ENCODE data around the gene IL3RA.
"Not testable (repeated sequence)": the region's sequence is repeated elsewhere in the genome, so short reads cannot be mapped to it uniquely, and the experiment has no call there.

The IL3RA gene

GRCh38 chrX:1398431-1399340 lies 62.1 kb downstream of the IL3RA start:
- DNase-seq (ENCODE audit: low read depth in 3 of 3) = no peak

- DNase-seq (ENCODE audit: low read depth in 3 of 3) = no peak
Measured at GRCh38 chrX:1400049-1400448, 63.5 kb downstream of the IL3RA start.

GRCh38 chrX:1400742-1401471 lies 64.3 kb downstream of the IL3RA start:
- DNase-seq (ENCODE audit: low read depth in 3 of 3) = no peak

DNA sequence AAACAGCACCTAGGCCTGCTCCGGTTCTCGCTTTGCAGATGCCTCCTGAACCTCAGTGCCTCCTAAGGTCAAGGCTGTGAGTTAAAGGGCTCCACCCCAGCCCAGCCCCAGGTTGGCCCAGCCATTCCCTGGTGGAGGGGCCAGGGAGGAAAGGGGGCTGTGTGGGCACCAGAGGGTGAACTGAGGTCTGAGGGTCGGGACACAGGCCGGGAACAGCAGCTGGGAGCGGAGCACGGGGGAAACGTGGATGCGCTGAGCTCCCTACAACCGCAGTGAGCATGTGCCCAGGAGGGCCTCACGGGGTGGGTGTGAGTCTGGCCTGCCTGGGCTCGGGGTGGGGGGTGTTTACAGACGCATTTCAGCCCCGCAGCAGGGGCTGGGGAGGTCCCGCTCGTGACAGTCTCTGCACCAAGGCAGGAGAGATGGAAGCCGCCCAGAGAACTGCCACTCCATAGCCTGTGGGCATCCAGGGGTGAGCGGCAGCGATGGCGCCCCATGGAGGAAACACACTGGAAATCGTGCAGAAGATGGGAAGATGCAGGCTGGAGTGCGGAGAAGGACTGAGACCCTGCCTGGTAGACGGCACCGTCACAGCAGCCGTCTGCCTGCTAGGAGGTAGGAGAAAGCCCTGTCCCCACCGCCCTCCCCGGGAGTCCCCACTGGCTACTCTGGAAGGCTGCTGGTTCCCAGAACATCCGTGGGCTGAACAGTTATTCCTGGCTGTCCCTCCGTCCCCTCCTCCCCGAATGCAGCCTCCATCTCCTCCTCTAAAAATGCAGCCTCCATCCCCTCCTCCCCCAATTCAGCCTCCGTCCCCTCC lies 65.2 kb downstream of the IL3RA start:
- no peak for DNase-seq (ENCODE audit: low read depth in 3 of 3)

DNA sequence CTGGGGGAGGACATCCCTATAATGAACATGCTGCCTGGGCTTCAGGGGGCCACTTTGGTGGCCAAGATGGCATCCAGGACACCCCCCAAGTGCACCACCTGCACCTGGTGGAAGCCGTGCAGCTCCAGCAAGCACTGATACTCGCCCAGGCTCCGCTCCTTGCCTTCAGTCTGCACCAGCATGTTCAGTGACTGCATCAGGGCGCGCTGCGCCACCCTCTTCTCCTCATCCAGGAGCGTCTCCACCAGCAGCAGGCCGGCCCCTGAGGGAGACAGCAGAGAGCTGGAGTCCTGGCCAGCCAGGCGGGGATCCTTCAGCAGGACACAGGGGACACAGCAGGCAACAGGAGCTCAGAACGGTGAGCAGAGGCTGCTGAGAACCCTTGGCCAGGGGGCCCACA lies 66.6 kb downstream of the IL3RA start:
- DNase-seq (ENCODE audit: low read depth in 3 of 3) = no peak

DNA sequence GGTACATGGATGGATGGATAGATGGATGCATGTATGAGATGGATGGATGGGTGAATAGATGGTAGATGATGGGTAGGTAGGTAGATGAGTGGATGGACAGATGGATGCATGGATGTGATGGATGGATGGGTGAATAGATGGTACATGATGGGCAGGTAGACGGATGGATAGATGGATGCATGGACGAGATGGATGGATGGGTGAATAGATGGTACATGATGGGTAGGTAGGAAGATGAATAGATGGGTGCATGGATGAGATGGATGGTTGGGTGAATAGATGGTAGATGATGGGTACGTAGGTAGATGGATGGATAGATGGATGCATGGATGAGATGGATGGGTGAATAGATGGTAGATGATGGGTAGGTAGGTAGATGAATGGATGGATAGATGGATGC lies 67.3 kb downstream of the IL3RA start:
- not testable (repeated sequence) for DNase-seq (ENCODE audit: low read depth in 3 of 3)

- not testable (repeated sequence) for DNase-seq (ENCODE audit: low read depth in 3 of 3)
Measured at GRCh38 chrX:1405769-1406168, 69.2 kb downstream of the IL3RA start.

DNA sequence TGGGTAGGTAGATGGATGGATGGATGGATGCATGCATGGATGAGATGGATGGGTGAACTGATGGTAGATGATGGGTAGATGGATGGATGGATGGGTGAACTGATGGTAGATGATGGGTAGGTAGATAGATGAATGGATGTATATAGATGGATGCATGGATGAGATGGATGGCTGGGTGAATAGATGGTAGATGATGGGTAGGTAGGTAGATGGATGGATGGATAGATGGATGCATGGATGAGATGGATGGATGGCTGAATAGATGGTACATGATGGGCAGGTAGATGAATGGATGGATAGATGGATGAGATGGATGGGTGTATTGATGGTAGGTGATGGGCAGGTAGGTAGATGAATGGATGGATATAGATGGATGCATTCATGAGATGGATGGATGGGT lies 70.5 kb downstream of the IL3RA start:
- DNase-seq (ENCODE audit: low read depth in 3 of 3) = no peak

- DNase-seq (ENCODE audit: low read depth in 3 of 3) = no peak
Measured at GRCh38 chrX:1411326-1411725, 74.7 kb downstream of the IL3RA start.

GRCh38 chrX:1412551-1413161 lies 76.1 kb downstream of the IL3RA start:
- DNase-seq (ENCODE audit: low read depth in 3 of 3) = no peak

DNA sequence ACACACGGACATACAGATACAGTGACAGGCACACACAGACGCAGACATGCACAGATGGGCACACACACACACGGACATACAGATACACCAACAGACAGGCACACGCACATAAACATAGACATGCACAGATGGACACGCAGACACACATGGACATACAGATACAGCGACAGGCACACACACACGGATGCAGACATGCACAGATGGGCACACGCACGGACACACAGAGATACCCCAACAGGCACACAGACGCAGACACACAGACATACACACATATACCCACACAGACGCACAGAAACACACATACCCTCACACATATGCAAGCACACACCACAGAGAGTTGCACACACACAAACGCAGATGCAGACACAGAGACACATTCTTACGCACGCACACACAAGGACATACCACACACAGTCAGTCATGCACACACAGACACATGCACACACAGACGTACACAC lies 79.8 kb downstream of the IL3RA start:
- DNase-seq (ENCODE audit: low read depth in 3 of 3) = no peak

DNA sequence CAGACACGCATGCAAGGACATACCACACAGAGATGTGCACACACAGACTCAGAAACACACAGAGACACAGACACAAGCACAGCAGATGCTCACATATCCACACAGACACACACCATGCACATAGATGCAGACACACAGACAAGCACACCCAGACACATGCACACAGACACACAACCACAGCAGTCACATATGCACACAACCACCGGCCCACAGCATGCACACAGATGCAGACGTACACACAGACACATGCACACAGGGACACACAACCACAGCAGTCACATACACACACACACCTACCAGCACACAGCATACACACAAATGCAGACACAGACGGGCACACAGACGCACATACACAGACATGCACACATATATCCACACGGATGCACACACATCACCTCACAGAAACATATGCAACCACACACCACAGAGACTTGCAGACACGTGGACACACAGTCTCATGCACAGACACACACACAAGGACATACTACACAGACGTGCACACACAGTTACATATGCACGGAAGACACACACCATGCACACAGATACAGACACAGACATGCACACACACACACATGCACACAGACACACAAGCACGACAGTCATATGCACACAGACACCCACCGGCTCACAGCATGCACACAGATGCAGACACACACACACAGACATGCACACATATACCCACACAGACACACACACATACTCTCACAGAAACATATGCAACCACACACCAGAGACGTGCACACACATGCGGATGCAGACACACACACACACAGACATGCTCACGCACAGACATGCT lies 80.6 kb downstream of the IL3RA start:
- DNase-seq (ENCODE audit: low read depth in 3 of 3) = no peak

DNA sequence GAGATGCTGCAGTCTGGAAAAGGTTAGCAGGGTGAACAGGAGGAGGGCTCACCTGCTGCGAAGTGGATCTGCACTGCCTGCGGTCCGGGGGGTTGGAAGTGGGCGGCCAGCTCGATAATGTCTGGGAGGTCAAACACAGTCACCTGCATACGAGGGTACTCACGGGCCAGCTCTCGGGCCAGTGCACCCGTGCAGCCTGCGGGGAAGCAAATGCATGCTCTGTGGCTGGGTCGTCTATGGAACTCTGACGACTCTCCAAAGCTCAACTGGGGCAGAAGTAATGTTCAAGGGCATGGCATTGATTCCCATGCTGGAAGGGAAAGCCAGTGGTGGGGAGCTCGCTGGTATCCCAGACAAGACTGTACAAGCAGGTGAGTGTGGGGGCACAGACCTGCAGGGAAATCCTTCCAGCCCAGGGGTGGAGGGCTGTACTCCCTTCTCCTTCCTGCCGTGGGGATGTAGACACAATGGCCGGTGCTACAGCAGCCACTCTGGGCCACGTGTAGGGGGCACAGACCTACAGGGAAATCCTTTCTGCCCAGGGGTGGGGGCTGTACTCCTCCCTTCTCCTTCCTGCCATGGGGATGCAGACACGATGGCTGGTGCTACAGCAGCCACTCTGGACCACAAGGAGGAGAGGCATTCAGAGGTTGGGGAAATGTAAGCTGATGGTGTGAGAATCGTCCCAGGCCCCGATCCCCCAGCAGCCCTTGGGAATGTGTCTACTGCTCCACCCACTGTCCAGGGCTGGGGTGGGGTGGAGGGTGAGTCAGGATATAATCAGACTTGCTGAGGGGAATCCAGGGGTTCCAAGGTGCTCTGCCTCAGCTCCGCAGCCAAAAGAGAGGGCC lies 81.6 kb downstream of the IL3RA start:
- DNase-seq (ENCODE audit: low read depth in 3 of 3) = no peak

DNA sequence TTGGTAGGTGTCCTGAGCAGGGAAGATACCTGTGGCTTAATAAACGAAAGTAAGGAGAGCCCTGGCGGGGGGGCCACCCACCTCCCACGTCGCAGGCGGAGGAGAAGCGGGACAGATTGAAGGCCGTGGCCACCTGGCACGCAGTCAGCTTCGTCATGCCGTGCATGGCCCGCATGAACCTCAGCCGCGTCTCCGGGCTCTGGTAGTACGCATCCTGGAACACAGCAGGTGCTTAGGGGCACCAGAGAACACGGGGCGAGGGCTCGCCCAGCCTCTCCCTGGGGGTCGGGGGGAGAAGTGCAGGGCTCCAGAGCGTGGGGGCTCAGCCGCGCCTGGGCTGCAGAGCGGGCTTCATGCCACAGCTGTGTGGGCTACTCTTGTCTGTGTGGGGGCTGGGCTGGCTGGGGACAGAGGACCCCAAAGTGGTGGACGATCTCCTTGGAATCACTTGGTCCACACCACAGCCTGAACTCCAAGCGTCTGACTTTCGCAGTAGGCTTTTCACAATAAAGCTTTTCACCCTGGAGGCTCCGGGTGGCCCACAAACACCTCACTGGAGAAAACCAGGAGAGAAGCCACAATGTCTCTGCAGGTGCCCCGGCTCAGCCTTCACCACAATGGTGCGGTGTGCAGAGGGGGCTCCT lies 82.4 kb downstream of the IL3RA start:
- no peak for DNase-seq (ENCODE audit: low read depth in 3 of 3)

DNA sequence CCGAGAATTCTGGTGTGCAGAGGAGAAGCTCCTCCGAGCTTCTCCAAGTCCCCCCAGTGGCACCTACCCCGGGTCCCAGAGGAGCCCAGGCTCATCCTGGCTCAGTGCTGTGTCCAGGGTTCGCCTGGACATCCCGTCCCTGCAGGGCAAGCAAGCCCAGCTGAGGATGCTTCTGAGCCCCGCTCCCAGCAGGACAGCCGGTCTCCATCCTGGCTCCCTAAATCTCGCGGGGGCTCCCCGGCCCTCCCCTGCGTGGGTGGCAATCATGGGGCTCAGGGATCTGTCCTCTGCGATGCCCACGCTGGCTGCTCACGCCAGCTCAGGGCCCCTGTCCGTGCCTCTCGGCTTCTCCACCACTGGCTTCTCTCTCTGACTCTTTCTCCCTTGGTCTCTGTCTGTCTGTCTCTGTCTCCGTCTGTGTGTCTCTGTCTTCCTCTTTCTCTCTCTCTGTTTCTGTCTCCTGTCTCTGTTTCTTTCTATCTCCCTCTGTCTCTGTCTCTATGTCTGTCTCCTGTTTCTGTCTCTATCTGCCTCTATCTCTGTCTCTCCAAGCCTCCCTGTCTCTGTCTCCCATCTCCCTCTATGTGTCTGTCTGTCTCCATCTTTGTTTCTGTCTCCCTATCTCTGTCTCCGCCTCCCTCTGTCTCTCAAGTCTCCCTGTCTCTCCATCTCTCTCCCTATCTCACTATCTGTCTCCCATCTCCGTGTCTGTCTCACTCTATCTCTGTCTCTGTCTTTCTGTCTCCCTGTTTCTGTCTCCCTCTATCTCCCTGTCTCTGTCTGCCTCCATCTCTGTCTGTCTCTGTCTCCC lies 83.2 kb downstream of the IL3RA start:
- no peak for DNase-seq (ENCODE audit: low read depth in 3 of 3)

DNA sequence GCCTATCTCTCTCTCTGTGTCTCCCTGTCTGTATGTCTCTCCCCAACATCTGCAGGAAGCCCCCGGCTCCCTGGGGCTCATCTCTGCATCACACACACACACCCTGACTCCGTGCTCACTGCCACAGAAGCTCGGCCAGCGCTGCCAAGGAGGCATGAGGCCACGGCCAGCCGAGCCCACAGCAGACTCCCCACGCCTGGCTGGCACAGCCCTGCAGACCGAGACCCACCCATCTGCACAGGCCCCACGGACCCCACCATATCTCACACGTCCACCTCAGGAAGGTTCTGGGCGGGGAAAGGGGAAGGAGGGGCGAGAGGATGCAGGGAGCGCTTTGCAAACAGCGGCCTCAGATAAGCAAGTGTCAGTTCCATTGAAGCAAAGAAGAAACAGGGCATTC lies 83.8 kb downstream of the IL3RA start:
- DNase-seq (ENCODE audit: low read depth in 3 of 3) = no peak

DNA sequence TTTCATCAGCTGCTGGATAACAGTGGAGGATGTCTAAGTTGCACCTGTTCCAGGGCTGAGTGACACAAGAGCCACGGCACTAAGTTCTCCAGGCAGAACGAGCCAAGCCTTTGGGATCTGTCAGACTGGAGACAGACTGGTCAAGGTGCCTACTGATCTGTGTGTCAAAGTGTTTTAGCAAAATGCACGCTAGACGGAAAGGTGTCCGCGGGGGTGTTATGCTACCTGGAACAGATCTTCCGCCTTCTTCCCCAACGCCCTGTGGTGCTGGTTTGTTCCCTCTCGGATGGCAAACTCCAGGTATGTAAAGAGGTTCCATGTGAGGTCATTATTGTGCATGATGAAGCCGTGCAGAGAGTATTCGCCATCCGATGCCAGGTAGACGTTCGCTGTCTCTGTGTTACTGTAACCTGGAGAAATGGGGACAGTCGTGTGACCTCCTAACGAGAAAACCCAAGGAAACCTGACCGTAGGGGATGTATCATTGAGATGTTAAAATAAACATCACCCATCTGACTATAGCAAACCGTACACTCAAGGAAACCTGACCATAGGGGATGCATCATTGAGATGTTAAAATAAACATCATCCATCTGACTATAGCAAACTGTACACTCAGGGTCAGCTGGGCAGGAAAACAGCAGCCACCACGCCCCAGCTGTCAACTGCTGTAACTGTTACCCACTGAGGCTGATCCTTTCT lies 85.0 kb downstream of the IL3RA start:
- no peak for DNase-seq (ENCODE audit: low read depth in 3 of 3)

- DNase-seq (ENCODE audit: low read depth in 3 of 3) = no peak
Measured at GRCh38 chrX:1422135-1422465, 85.5 kb downstream of the IL3RA start.
